Stimulated activated naive CD4-positive, alpha-beta T cell treated with Interleukin-2 at 50 U/mL for 16 hours (primary cell): ENCODE measurements around the gene RELCH.

Experiments
- DNase-seq: peaks from one replicate; lab custom pipeline; 2025; lab: John Stamatoyannopoulos, UW

RELCH gene

GRCh38 chr18:62339106-62339988 is 152.3 kb downstream of the RELCH start:
- no peak for DNase-seq

DNA sequence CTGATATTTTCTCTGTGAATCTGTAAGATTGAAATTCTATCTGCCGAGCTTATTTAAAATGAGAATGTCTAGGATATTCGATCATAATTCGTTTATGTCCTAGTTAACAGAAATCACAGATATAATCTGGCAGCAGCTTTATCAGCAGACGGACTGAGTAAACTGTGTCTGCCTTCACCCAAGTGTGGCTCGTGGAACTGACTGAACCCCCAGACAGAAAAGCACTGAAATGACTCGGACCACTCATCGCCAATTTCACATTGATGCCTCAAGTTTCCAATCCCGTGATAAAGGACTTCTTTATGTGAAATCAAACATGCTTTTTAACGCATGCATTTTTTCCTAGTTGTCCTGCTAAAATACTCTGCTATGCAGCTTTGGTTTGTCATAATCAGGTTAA is 153.9 kb downstream of the RELCH start:
- no peak for DNase-seq

DNA sequence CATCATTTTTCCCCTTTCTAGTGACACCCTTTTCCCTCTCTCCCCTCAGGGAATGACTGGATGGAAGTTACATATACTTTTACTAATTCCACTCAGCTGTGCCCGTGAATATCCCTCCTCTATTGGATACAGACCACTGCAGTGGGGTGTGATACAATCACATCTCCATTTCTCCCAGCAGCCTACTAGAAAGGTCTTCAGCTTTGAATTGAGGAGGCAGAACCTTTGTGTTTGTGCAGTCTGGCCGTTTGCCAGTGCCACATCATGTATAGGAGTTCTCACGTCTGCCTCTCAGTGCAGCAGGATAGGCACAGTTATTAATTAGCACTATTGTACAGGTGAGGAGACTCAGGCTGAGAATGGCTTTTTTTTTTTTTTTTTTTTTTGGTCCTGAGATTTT is 154.4 kb downstream of the RELCH start:
- no peak for DNase-seq

GRCh38 chr18:62342884-62343283 is 155.8 kb downstream of the RELCH start:
- DNase-seq, result no peak

- DNase-seq, result no peak
Observed at GRCh38 chr18:62343316-62343715, 156.3 kb downstream of the RELCH start.

GRCh38 chr18:62345909-62346308 is 158.9 kb downstream of the RELCH start:
- no peak for DNase-seq

DNA sequence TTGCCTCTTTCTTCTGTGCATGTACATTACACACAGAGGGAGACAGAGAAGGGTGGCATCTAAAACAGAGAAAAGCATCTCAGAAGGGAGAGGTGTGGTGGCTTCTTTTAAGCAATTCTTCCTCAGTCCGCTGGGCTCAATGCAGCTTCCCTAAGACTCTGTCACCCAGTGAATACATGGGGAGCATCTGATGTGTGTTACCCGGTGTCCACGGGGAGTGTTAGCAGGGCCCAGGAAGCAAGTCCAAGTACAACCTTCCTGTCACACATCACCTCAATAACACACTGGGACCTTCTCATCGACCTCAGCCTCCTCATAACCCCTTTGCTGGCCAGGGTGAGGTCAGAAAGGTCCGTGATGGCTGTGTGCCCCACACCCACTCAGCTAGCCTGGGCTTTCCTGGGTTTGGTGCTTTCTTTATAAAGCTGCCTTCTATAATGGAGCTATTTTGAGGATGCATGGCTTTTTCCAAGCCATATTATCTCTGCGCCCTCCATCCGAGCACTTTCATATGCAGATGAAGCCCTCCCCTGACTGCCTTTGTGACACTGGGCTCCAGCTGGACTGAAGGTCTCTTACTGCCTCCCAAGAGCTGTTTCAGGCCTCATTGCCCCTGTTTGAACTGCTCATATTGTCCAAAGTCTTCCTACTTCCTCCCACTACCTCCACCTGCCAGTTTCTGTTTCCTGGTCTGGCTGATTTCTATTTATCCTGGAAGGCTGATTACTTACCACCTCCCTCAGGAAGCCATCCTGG is 159.5 kb downstream of the RELCH start:
- DNase-seq, result no peak

- DNase-seq, result no peak
Observed at GRCh38 chr18:62347089-62347506, 160.0 kb downstream of the RELCH start.

- no peak for DNase-seq
Observed at GRCh38 chr18:62348474-62348873, 161.4 kb downstream of the RELCH start.

DNA sequence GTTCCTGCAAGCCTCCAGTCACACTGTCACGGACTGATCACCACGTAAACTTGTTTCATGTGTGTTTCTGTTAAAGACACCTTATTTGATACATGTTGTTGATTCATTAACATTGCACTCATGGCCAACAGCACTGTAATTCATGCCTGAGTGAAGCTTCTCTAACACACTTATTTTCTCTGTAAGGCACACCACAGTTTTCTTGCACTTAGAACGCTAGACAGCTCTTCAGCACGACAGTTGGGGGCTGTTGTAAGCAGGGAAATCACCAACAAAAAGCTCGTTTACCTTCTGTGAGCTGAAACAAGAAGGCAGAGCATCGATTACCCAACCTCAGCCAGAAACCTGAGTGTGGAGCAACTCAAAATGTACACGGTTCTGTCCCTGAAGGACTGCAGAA is 166.1 kb downstream of the RELCH start:
- no peak for DNase-seq

- no peak for DNase-seq
Observed at GRCh38 chr18:62354151-62354550, 167.1 kb downstream of the RELCH start.

DNA sequence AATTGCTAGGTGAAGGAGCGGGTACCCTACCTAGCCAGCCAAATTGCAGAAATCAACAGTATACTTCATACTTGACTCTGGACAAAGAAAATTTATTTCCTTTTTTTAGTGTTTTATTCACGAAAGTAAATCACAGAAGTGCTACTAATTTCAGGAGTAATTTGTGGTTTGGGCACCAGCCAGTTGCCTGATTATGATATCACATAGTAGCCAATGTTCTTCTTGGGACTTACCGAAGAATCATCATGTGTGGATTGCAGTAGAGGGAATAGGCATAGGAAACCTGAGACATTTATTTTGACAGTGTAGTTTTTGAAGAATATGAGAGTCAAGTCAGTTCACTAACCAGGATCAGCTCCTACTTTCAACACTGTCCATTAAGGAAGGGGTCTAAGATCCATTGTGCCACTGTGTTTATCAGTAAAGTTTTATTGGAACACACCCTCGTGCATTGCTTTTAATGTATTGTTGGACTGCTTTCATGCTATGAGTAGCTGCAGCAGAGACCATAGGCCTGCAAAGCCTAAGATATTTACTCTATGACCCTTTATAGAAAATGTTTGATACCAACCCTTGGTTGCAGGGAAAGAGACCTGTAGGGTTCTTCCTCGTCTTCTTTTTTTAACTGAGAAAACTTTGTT is 170.1 kb downstream of the RELCH start:
- no peak for DNase-seq
